Measurements from ENCODE around the gene MT1B. TPM values are rescaled to one million over a fixed set of nuclear protein-coding genes. Genes with fewer than 3 reads are reported as not detected.

The MT1B gene
- total and polyA plus RNA-seq, 2 of the 13 experiments (the other 11 are each of a cell fraction or from before 2014, with no cell fraction given) = 0.89 TPM; not detected in 1

- TF ChIP-seq ZNF318 (CRISPR knock-in tag; IDR thresholded peaks at IDR 0.05) (no peak), HNF4A (CRISPR knock-in tag; IDR thresholded peaks at IDR 0.05) (no peak), ZNF569 (CRISPR knock-in tag; IDR thresholded peaks at IDR 0.05; ENCODE audit: borderline replicate concordance) (no peak), YY1 (IDR thresholded peaks at IDR 0.05; ENCODE audit: insufficient read depth, insufficient replicate concordance, low read depth, low read length) (no peak), HNF1B (CRISPR knock-in tag; IDR thresholded peaks at IDR 0.05) (peak; percentile 81), BRF2 (CRISPR knock-in tag; IDR thresholded peaks at IDR 0.05) (no peak), ZNF710 (CRISPR knock-in tag; IDR thresholded peaks at IDR 0.05; ENCODE audit: borderline replicate concordance) (peak; percentile 64), ZBTB20 (CRISPR knock-in tag; IDR thresholded peaks at IDR 0.05; ENCODE audit: borderline replicate concordance, low read depth) (no peak), NPAS2 (CRISPR knock-in tag; IDR thresholded peaks at IDR 0.05; ENCODE audit: borderline replicate concordance) (no peak), RFXAP (CRISPR knock-in tag; IDR thresholded peaks at IDR 0.05; ENCODE audit: borderline replicate concordance) (no peak), PAX8 (CRISPR knock-in tag; IDR thresholded peaks at IDR 0.05; ENCODE audit: borderline replicate concordance) (no peak), ZNF556 (CRISPR knock-in tag; IDR thresholded peaks at IDR 0.05; ENCODE audit: borderline replicate concordance) (no peak), ZNF235 (CRISPR knock-in tag; IDR thresholded peaks at IDR 0.05; ENCODE audit: borderline replicate concordance) (no peak), MEIS2 (CRISPR knock-in tag; IDR thresholded peaks at IDR 0.05) (0 out of 2 replicates have a peak, but pooled peaks have one; percentile 24), RFX5 (IDR thresholded peaks at IDR 0.05; ENCODE audit: low read depth, low read length) (no peak), HOXA5 (CRISPR knock-in tag; IDR thresholded peaks at IDR 0.05) (no peak)
Measured at GRCh38 chr16:56643080-56643778, 8.5 kb upstream of the MT1B start (continued).
